ENCODE results near the gene DLL1. TPM values are rescaled to one million over a fixed set of nuclear protein-coding genes. Genes with fewer than 3 reads are reported as not detected.

The DLL1 gene
- total and polyA plus RNA-seq, 4 donors, result 10.4 to 42.8 (median 21.7) TPM

DNA sequence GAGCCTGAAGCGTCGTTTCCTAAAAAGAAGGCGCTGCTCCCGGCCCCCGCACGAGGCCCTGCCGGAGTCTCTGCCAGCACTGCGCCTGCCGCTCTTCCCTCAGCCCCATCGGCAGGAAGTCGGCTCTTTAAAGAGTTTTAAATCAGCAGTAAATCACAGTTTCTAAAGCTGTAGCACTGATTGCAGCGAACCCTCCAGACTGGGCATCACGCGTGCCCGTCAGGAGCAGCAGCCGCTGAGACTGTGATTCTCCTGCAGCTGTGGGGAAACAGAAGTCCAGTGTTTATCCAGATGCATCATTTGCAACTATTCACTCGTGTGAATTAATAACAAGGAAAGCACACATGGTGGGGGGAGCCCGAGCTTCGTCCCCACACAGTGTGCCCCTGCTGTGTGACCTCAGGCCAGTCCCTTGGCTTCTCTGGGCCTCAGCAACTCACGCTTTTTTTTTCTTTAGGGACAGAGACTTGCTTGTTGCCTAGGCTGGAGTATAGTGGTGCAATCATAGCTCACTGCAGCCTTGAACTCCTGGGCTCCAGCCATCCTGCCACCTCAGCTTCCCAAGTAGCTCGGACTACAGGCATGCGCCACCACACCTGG lies 28.3 kb downstream of the DLL1 start:
- H3K9me3 ChIP-seq (ENCODE audit: control insufficient read depth, insufficient read depth, low read length), result no peaks in the 10 kb centered on the region
- 35% methylated on average over 20 of the region's 22 CpGs for WGBS (ENCODE audit: insufficient coverage)
- H3K4me1 ChIP-seq (ENCODE audit: control insufficient read depth, insufficient read depth, low read length), result peaks cover 36% of the 10 kb centered on the region
- DNase-seq (ENCODE audit: low read depth in 4 of 6, low spot score in 6 of 6), result peak in 2 of 6 donors; percentile 50 to 66
- H3K4me3 ChIP-seq (ENCODE audit: low read depth, low read length), result no peak overlapping the region
- H3K36me3 ChIP-seq (ENCODE audit: control insufficient read depth, insufficient read depth, low read length), result no peaks in the 10 kb centered on the region
- no peak overlapping the region for H3K27ac ChIP-seq (ENCODE audit: low read depth, low read length)
- peaks cover 5% of the 10 kb centered on the region for H3K27me3 ChIP-seq (ENCODE audit: control insufficient read depth, insufficient read depth, low read length)

DNA sequence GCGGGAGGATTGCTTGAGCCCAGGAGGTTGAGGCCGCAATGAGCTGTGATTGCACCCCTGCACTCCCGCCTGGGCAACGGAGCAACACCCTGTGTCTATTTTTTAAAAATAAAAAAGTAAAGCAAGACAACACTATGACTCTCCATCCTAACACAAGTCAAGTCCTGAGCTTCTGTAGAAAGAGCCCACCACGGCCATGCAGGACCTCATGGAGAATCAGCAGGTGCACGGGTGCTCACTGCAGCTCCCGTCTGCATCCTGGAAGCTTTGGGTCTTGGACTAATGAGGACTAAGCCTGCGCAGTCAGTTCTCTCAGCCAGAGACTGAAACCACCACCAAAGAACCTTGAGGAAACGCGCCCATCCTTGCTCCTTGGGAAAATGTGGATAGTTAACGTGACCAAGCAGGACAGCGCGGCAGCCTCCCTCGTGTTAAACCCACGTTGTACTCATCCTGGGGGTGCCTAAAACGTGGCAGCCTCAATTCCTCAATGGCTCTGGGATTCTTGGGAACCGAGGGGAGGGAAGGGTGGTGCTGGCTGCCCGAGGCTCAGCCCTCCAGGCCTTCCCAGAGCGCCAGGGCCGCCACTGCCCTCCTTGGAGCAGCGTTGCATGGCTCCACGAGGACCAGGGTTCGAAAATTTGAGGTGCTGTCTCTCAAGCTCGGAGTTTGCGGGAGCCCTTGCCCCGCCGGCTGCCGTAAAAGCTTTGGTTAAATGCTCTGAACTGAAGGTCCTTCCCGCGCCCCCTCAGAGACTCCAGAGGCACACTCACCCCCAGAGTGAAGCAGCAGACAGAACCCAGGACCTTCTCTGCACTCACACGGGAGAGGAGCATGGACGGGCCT lies 29.0 kb downstream of the DLL1 start:
- Histone ChIP-seq H3K9me3 (ENCODE audit: control insufficient read depth, insufficient read depth, low read length) (no peaks in the 10 kb centered on the region), H3K4me1 (ENCODE audit: control insufficient read depth, insufficient read depth, low read length) (peaks cover 36% of the 10 kb centered on the region), H3K36me3 (ENCODE audit: control insufficient read depth, insufficient read depth, low read length) (no peaks in the 10 kb centered on the region), H3K27me3 (ENCODE audit: control insufficient read depth, insufficient read depth, low read length) (peaks cover 5% of the 10 kb centered on the region), H3K4me3 (ENCODE audit: low read depth, low read length) (no peak overlapping the region), H3K27ac (ENCODE audit: low read depth, low read length) (no peak overlapping the region)
- no peak for DNase-seq (ENCODE audit: low read depth in 4 of 6, low spot score in 6 of 6)
- 80% methylated on average over 30 of the region's 32 CpGs for WGBS (ENCODE audit: insufficient coverage)

DNA sequence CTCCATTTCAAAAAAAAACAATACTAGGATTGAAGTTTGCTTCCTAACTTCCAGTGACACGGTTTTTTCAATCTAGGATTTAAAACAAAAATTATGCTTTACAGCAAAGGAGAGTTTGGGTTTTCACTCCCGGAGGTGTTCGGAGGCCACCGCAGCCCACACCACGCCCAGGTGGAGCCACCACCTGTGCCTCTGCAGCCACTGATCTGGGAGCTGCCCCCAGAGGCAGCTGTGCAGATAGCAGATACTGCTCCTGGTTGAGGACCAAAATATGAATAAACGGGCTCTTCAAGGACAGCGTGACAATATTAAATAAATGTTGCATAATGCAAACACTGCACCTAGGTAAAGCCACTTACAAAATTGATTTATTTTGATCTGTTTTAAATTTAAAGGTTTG lies 30.2 kb downstream of the DLL1 start:
- no peaks in the 10 kb centered on the region for H3K9me3 ChIP-seq (ENCODE audit: control insufficient read depth, insufficient read depth, low read length)
- no peak overlapping the region for H3K27ac ChIP-seq (ENCODE audit: low read depth, low read length)
- no peak for DNase-seq (ENCODE audit: low read depth in 4 of 6, low spot score in 6 of 6)
- no peaks in the 10 kb centered on the region for H3K36me3 ChIP-seq (ENCODE audit: control insufficient read depth, insufficient read depth, low read length)
- H3K27me3 ChIP-seq (ENCODE audit: control insufficient read depth, insufficient read depth, low read length), result peaks cover 5% of the 10 kb centered on the region
- WGBS (ENCODE audit: insufficient coverage), result 96% methylated on average over 5 of the region's 7 CpGs
- H3K4me3 ChIP-seq (ENCODE audit: low read depth, low read length), result no peak overlapping the region
- H3K4me1 ChIP-seq (ENCODE audit: control insufficient read depth, insufficient read depth, low read length), result peaks cover 30% of the 10 kb centered on the region

DNA sequence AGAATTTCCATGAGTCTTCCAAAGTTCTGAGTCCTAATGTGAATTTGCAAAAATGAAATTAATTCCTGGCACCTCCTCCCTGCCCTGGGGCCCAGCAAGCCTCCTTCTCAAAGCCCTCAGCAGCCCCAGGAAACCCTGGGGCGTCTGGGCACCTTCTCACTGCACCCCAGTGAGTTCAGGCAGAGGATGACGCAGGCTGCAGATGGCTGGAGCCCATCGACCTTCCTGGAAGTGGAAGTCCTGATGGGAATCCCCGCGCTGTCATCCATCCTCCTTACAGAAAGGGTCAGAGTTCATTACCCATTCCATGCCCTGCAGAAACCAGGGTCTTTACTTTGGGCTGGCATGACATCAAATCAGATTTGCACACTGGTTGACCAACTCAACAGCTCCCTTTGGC lies 31.6 kb downstream of the DLL1 start:
- no peak overlapping the region for H3K4me3 ChIP-seq (ENCODE audit: low read depth, low read length)
- peaks cover 5% of the 10 kb centered on the region for H3K27me3 ChIP-seq (ENCODE audit: control insufficient read depth, insufficient read depth, low read length)
- H3K4me1 ChIP-seq (ENCODE audit: control insufficient read depth, insufficient read depth, low read length), result peaks cover 24% of the 10 kb centered on the region
- H3K9me3 ChIP-seq (ENCODE audit: control insufficient read depth, insufficient read depth, low read length), result no peaks in the 10 kb centered on the region
- WGBS (ENCODE audit: insufficient coverage), result 79% methylated on average over 5 of the region's 5 CpGs
- DNase-seq (ENCODE audit: low read depth in 4 of 6, low spot score in 6 of 6), result no peak
- H3K27ac ChIP-seq (ENCODE audit: low read depth, low read length), result no peak overlapping the region
- H3K36me3 ChIP-seq (ENCODE audit: control insufficient read depth, insufficient read depth, low read length), result no peaks in the 10 kb centered on the region

DNA sequence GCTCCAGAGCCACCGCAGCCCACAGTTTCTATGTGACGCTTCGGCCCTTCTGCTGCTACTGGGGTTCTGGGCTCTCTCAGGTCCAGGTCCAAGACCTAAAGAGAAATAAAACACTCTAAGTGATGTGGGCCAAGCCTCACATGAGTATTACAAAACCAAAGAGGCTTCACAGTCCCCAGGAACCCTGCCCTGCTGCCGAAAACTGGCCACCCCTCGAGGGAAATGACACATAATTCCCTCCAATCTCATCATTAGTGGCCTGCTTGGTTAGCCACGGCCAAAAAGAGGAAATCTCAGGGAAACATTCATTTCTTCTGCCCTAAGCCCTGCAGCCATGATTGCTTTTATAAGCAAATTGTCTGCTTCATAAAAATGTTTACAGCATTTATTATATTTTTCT lies 32.5 kb downstream of the DLL1 start:
- Histone ChIP-seq H3K27ac (ENCODE audit: low read depth, low read length) (no peak overlapping the region), H3K4me3 (ENCODE audit: low read depth, low read length) (no peak overlapping the region), H3K36me3 (ENCODE audit: control insufficient read depth, insufficient read depth, low read length) (no peaks in the 10 kb centered on the region), H3K4me1 (ENCODE audit: control insufficient read depth, insufficient read depth, low read length) (peaks cover 15% of the 10 kb centered on the region), H3K27me3 (ENCODE audit: control insufficient read depth, insufficient read depth, low read length) (peaks cover 5% of the 10 kb centered on the region), H3K9me3 (ENCODE audit: control insufficient read depth, insufficient read depth, low read length) (no peaks in the 10 kb centered on the region)
- DNase-seq (ENCODE audit: low read depth in 4 of 6, low spot score in 6 of 6), result no peak
- 98% methylated on average over 5 of the region's 6 CpGs for WGBS (ENCODE audit: insufficient coverage)

DNA sequence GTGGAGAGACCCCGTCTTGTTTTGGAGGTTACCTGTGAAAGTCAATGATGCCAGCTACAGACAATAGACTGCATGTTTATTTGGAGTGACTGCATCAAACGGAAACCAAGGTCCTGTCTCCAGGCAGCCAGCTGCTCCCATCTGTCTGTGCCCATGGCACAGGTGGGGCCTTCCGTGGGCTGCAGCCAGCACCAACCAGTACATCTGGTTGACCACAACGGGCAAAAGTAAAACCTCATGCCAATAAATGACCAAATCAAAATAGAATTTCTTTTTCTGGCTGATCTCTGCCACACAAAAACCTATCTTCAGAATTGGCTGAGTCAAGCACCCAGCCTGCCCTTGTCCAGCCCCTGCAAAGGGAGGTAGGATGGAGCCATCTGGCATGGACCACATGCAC lies 33.5 kb downstream of the DLL1 start:
- Histone ChIP-seq H3K4me1 (ENCODE audit: control insufficient read depth, insufficient read depth, low read length) (peaks cover 7% of the 10 kb centered on the region), H3K27me3 (ENCODE audit: control insufficient read depth, insufficient read depth, low read length) (peaks cover 5% of the 10 kb centered on the region), H3K9me3 (ENCODE audit: control insufficient read depth, insufficient read depth, low read length) (no peaks in the 10 kb centered on the region), H3K4me3 (ENCODE audit: low read depth, low read length) (no peak overlapping the region), H3K36me3 (ENCODE audit: control insufficient read depth, insufficient read depth, low read length) (no peaks in the 10 kb centered on the region), H3K27ac (ENCODE audit: low read depth, low read length) (no peak overlapping the region)
- 90% methylated on average over 4 of the region's 4 CpGs for WGBS (ENCODE audit: insufficient coverage)
- no peak for DNase-seq (ENCODE audit: low read depth in 4 of 6, low spot score in 6 of 6)

DNA sequence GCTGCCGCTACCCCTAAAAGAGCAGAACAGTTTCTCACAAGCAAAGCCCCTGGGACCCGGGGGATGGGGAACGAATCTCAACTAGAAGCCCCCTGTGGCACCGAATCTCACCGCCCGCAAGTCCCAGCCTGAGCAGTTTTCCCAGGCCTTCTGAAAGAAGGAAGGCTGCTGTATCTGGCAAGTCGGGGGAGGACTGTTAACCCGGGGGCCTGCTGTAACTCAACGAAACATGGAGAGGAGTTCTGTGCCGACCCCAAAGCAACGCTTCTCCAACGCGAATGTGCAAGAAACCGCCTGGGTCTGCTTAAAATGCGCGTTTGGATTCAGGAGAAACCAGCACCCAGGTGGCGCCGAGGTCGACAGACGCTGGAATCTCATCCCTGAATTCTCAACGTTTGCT lies 34.2 kb downstream of the DLL1 start:
- Histone ChIP-seq H3K4me3 (ENCODE audit: low read depth, low read length) (no peak overlapping the region), H3K36me3 (ENCODE audit: control insufficient read depth, insufficient read depth, low read length) (no peaks in the 10 kb centered on the region), H3K4me1 (ENCODE audit: control insufficient read depth, insufficient read depth, low read length) (no peaks in the 10 kb centered on the region), H3K27me3 (ENCODE audit: control insufficient read depth, insufficient read depth, low read length) (no peaks in the 10 kb centered on the region), H3K9me3 (ENCODE audit: control insufficient read depth, insufficient read depth, low read length) (no peaks in the 10 kb centered on the region), H3K27ac (ENCODE audit: low read depth, low read length) (no peak overlapping the region)
- WGBS (ENCODE audit: insufficient coverage), result 92% methylated on average over 19 of the region's 21 CpGs
- DNase-seq (ENCODE audit: low read depth in 4 of 6, low spot score in 6 of 6), result no peak

DNA sequence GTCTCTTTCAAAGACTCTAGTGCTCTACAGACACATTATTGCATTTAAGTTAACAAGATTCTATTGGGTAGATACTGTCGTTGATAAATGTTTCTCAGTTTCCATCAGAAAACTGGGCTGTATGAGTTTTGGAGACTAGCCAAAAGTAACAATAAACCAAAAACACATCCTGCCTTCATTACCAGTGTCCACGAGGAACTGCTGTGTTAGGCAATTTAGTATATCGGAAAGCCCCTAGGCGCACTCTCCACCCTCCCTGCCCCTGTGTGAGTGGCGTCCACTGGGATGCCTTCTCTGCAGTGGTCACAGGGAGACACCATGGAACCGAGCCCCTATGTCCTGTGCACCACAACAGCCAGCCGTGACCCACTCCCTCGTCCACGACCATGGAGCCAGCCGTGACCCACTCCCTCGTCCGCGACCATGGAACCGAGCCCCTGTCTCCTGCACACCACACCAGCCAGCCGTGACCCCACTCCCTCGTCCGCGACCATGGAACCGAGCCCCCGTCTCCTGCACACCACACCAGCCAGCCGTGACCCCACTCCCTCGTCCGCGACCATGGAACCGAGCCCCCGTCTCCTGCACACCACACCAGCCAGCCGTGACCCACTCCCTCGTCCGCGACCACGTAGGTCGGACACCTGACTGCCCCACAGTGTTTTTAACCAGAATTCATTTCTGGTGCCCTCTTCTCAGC lies 35.3 kb downstream of the DLL1 start:
- no peaks in the 10 kb centered on the region for H3K9me3 ChIP-seq (ENCODE audit: control insufficient read depth, insufficient read depth, low read length)
- H3K36me3 ChIP-seq (ENCODE audit: control insufficient read depth, insufficient read depth, low read length), result no peaks in the 10 kb centered on the region
- WGBS (ENCODE audit: insufficient coverage), result 83% methylated on average over 26 of the region's 32 CpGs
- DNase-seq (ENCODE audit: low read depth in 4 of 6, low spot score in 6 of 6), result no peak
- H3K27ac ChIP-seq (ENCODE audit: low read depth, low read length), result no peak overlapping the region
- peaks cover 1% of the 10 kb centered on the region for H3K4me1 ChIP-seq (ENCODE audit: control insufficient read depth, insufficient read depth, low read length)
- peaks cover 3% of the 10 kb centered on the region for H3K27me3 ChIP-seq (ENCODE audit: control insufficient read depth, insufficient read depth, low read length)
- H3K4me3 ChIP-seq (ENCODE audit: low read depth, low read length), result no peak overlapping the region

DNA sequence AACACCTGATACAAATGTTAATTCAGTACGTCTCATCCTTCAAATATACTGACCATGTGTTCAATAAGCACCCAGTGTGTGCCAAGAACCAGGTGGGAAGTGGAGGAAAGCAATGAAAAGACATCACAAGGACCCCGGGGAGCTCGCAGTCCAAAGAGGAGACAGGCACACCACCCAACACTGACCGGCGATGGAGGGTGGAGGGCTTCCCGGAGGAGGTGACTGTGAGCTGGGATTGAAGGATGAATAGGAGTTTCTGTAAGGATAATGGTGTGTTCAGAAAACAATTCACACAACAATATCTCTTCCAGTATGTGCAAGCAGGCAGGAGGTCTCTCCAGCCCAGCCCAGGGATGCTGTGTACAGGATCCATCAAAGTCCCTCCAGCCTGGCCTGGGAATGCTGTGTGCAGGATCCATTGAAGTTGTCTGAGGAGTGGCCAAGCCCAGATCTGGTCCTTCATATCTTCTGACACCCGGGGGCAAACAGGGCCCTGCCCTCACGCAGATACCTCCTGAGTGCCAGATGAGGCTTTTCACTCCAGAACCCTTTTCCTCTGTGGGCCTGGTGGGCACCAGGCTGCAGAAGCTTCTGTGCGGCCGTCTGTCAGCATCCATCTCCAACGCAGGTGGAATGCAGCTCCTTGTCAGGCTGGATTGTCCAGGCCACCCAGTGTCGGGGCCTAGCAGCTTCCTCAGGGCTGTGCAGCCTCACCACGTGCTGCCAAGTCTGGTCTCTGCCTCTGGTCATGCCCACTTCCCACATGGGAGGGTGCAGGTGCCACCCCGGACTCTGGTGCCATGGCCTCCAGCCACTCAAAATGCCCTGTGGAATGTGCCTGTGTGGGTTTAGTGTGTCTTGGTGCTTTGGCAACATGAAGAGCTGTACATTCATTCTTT lies 36.3 kb downstream of the DLL1 start:
- 82% methylated on average over 8 of the region's 14 CpGs for WGBS (ENCODE audit: insufficient coverage)
- Histone ChIP-seq H3K4me1 (ENCODE audit: control insufficient read depth, insufficient read depth, low read length) (peaks cover 4% of the 10 kb centered on the region), H3K4me3 (ENCODE audit: low read depth, low read length) (no peak overlapping the region), H3K27ac (ENCODE audit: low read depth, low read length) (no peak overlapping the region), H3K27me3 (ENCODE audit: control insufficient read depth, insufficient read depth, low read length) (peaks cover 3% of the 10 kb centered on the region), H3K36me3 (ENCODE audit: control insufficient read depth, insufficient read depth, low read length) (no peaks in the 10 kb centered on the region), H3K9me3 (ENCODE audit: control insufficient read depth, insufficient read depth, low read length) (no peaks in the 10 kb centered on the region)
- DNase-seq (ENCODE audit: low read depth in 4 of 6, low spot score in 6 of 6), result no peak
